Skeletal muscle tissue (tissue), 4 donors: ENCODE measurements around the gene EMID1. TPM values are rescaled to one million over a fixed set of nuclear protein-coding genes. Genes with fewer than 3 reads are reported as not detected.

ENCODE experiments used
- H3K27ac ChIP-seq: one replicate; pipeline ENCODE4 v1.7.0; 2013; ENCODE audit warnings: mild to moderate bottlenecking, low read depth, low read length, inconsistent platforms
- H3K27me3 ChIP-seq, 3 donors: one replicate each; pipeline ENCODE4 v1.7.0; 2013; ENCODE audit warnings: low read length in 3 of 3; ENCODE audit not compliant: control insufficient read depth in 3 of 3, insufficient read depth in 3 of 3
- H3K36me3 ChIP-seq, 3 donors: one replicate each; pipeline ENCODE4 v1.7.0; 2013; ENCODE audit warnings: low read length in 3 of 3; ENCODE audit not compliant: control insufficient read depth in 3 of 3, insufficient read depth in 3 of 3
- H3K4me1 ChIP-seq, 3 donors: one replicate each; pipeline ENCODE4 v1.7.0; 2013; ENCODE audit warnings: low read length in 3 of 3, mild to moderate bottlenecking in 3 of 3; ENCODE audit not compliant: control insufficient read depth in 3 of 3, insufficient read depth in 3 of 3
- H3K4me3 ChIP-seq, 3 donors: one replicate each; pipeline ENCODE4 v1.7.0; 2013; ENCODE audit warnings: low read length in 3 of 3
- H3K9ac ChIP-seq, 3 donors: one replicate each; pipeline ENCODE4 v1.7.0; 2013; ENCODE audit warnings: low read length in 3 of 3, mild to moderate bottlenecking in 3 of 3, moderate library complexity in 2 of 3, low read depth in 1 of 3
- H3K9me3 ChIP-seq, 3 donors: one replicate each; pipeline ENCODE4 v1.7.0; 2013; ENCODE audit warnings: low read length in 3 of 3; ENCODE audit not compliant: control insufficient read depth in 3 of 3
- total RNA-seq: library from RNA; depleted of rRNA; stranded (reverse); fragments of >200 nt; gene quantifications from one replicate; pipeline ENCODE4 v1.2.3, GENCODE V29; 2014
- donor health status: Osteomylitis.

Gene EMID1
- total RNA-seq, 1 donor from 2014 or later = 6.3 TPM

- Histone ChIP-seq H3K4me1 (no peaks in the 10 kb centered on the region), H3K36me3 (no peaks in the 10 kb centered on the region), H3K9me3 (no peaks in the 10 kb centered on the region), H3K27me3 (no peaks in the 10 kb centered on the region), H3K27ac (no peak overlapping the region), H3K9ac (no peak overlapping the region), H3K4me3 (no peak overlapping the region)
These were observed 34.0 kb upstream of the EMID1 start for GRCh38 chr22:29171721-29172120.

DNA sequence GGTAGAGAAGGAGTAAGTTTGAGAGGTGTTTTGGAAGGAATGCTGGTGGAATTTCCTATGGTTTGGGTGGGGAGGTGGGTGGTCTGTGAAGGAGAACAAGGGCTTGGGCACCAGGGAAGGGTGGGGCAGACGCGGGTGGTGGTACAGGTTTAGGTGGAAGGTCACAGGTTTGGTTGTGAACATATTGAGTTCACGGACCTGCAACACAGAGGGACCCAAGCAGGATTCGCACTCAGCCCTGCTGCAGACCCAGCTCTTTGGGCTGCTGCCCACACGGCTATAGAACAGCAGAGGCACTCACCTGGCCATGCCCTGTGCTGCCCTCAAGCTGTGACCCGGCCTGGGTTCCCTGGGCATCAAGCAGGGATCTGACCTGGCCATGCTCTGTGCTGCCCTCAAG, 33.5 kb upstream of the EMID1 start:
- Histone ChIP-seq H3K4me3 (no peak overlapping the region), H3K9ac (no peak overlapping the region), H3K27me3 (no peaks in the 10 kb centered on the region), H3K4me1 (no peaks in the 10 kb centered on the region), H3K36me3 (no peaks in the 10 kb centered on the region), H3K9me3 (no peaks in the 10 kb centered on the region), H3K27ac (no peak overlapping the region)

GRCh38 chr22:29175312-29175835, 30.3 kb upstream of the EMID1 start:
- H3K36me3 ChIP-seq = no peaks in the 10 kb centered on the region
- no peaks in the 10 kb centered on the region for H3K27me3 ChIP-seq
- no peaks in the 10 kb centered on the region for H3K9me3 ChIP-seq
- H3K27ac ChIP-seq = no peak overlapping the region
- no peaks in the 10 kb centered on the region for H3K4me1 ChIP-seq
- no peak overlapping the region for H3K9ac ChIP-seq
- no peak overlapping the region for H3K4me3 ChIP-seq

DNA sequence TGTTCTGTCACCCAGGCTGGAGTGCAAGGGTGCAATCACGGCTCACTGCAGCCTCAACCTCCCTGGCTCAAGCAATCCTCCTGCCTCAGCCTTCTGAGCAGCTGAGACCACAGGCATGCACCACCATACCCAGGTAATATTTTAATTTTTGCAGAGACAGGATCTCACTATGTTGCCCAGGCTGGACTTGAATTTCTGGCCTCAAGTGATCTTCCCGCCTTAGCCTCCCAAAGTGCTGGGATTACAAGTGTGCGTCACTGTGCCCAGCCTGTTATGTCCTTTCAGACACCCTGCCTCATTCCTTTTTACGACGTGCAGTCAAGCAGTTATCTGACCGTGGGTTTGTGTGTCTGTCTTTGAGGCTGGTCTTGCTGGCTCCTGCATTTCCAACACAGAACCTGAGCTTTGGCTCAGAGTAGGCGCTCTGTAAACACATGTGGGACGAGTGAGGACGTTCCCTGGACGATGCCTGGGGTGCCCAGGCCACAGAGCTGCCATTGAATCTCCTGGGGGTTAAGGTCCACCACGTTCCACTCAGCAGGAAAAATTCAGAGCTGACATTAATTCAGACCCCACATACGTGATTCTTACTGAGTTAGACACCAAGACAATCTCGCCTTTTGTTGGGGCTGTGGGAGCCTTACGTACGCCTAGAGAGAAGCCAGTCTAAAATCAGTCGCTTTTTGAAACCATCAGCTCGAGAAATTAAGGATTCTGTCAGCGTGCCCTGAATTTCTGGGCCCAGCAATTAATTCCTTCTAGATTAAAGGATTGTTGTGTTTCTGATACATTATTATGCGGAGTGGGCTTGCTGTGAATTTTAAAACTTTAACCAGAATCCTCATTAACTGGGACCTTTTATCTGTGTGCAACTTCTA, 21.5 kb upstream of the EMID1 start:
- Histone ChIP-seq H3K27ac (no peak overlapping the region), H3K36me3 (no peaks in the 10 kb centered on the region), H3K9ac (no peak overlapping the region), H3K9me3 (no peaks in the 10 kb centered on the region), H3K4me3 (no peak overlapping the region), H3K27me3 (no peaks in the 10 kb centered on the region), H3K4me1 (peaks cover 0 to 2% (median 0%) of the 10 kb centered on the region in 3 donors)

DNA sequence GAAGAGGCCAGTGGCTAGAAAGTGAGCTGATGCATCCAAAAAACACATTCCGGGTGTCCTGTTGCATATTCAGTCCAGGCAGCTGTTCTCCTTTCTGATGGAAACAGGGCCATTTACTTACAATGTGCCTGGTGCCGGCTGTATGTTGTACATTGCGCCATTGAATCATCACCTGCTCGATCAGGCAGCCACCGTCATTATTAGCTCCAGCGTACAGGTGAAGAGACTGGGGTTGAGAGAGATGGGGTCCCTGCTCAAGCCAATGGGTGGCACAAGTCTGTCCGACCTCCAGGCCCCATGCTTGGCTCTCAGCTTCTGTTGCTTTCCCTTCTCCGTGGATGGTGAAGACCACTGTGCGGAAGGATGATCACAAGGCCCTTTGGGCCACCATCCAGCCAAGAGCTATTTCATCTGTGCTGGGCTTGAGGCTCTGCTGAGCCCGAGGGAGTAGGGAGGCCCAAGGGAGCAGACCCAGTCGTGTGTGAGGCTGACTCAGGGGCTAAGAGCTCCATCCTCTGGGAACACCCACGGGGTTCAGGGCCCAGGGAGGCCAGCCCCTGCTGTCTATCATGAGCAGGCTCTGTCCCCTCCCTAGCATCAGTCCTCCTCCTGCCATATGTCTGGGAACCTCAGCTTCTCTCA, 20.7 kb upstream of the EMID1 start:
- H3K9ac ChIP-seq = no peak overlapping the region
- H3K4me3 ChIP-seq = no peak overlapping the region

DNA sequence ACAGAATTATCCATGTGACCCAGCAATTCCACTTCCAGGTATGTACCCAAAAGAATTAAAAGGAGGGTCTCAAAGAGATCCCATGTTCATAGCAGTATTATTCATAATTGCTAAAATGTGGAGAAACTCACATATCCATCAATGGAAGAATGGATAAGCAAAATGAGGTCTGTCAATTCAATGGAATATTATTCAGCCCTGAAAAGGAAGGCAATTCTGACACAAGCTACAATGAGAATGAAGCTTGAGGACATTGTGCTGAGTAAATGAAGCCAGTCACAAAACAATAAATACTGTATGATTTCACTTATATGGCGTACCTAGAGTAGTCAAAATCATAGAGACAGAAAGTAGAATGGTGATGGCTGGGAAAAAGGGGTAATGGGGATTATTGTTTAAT, 19.4 kb upstream of the EMID1 start:
- Histone ChIP-seq H3K4me1 (peaks cover 0 to 2% (median 0%) of the 10 kb centered on the region in 3 donors), H3K27me3 (no peaks in the 10 kb centered on the region), H3K36me3 (no peaks in the 10 kb centered on the region), H3K9me3 (no peaks in the 10 kb centered on the region), H3K4me3 (no peak overlapping the region), H3K27ac (no peak overlapping the region), H3K9ac (no peak overlapping the region)

More for the DNA sequence above, 20.7 kb upstream of the EMID1 start:
- H3K27ac ChIP-seq = no peak overlapping the region
- H3K36me3 ChIP-seq = no peaks in the 10 kb centered on the region
- no peaks in the 10 kb centered on the region for H3K9me3 ChIP-seq
- H3K27me3 ChIP-seq = no peaks in the 10 kb centered on the region
- H3K4me1 ChIP-seq = peaks cover 0 to 2% (median 0%) of the 10 kb centered on the region in 3 donors

GRCh38 chr22:29187831-29188230, 17.9 kb upstream of the EMID1 start:
- Histone ChIP-seq H3K36me3 (no peaks in the 10 kb centered on the region), H3K4me3 (no peak overlapping the region), H3K4me1 (peaks cover 0 to 2% (median 0%) of the 10 kb centered on the region in 3 donors), H3K9me3 (no peaks in the 10 kb centered on the region), H3K9ac (no peak overlapping the region), H3K27ac (no peak overlapping the region), H3K27me3 (no peaks in the 10 kb centered on the region)

DNA sequence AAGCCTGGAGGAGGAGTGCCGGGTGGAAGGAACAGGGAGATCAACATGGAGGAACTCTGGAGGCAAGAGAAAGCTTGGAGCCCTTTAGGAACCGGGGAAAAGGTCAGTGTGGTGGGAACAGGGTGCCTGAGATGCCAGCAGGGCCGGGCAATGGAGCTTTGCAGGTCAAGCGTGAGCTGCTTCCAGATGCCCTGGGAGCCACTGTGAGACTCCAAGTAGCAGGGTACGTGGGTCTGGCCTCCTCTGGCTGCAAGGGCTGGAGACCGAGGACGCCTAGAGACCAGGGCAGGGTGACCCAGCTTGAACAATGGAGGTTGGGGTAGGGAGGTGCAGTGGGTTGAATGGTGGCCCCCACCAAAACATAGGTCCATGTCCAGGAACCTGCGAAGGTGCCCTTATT, 15.6 kb upstream of the EMID1 start:
- no peak overlapping the region for H3K9ac ChIP-seq
- H3K4me1 ChIP-seq = no peaks in the 10 kb centered on the region
- no peak overlapping the region for H3K4me3 ChIP-seq
- H3K36me3 ChIP-seq = no peaks in the 10 kb centered on the region
- H3K27me3 ChIP-seq = no peaks in the 10 kb centered on the region
- no peak overlapping the region for H3K27ac ChIP-seq
- H3K9me3 ChIP-seq = no peaks in the 10 kb centered on the region

DNA sequence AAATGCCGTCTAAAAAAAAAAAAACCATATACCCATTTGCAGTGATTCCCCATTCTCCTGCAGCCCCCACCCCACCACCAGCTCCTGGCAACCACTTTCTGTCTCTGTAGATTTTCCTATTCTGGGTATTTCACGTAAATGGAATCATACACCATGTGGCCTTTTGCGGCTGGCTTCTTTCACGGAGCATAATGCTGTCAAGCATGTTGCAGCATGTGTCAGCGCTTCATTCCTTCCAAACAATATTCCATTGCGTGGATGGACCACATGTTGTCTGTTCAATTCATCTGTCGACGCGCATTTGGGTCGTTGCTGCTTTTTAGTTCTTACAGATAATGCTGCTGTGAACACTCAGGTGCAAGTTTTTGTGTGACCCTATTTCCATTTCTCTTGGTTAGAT, 14.8 kb upstream of the EMID1 start:
- Histone ChIP-seq H3K9me3 (no peaks in the 10 kb centered on the region), H3K27ac (no peak overlapping the region), H3K9ac (no peak overlapping the region), H3K36me3 (no peaks in the 10 kb centered on the region), H3K27me3 (peaks cover 0 to 3% (median 0%) of the 10 kb centered on the region in 3 donors), H3K4me3 (no peak overlapping the region), H3K4me1 (no peaks in the 10 kb centered on the region)

DNA sequence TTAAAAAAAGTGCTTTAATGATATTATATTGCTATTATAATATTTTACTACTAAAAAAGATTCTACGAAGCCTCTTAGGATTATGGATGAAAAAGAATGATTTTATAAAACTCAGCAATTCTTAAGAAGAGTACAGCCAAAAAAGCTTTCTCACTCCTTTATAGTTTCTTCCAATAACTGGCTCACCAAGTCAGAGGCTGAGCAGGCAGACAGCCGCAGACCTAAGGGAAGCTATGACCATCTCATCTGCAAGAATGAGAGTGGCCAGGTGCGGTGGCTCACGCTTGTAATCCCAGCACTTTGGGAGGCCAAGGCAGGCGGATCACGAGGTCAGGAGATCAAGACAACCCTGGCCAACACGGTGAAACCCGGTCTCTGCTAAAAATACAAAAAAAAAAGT, 12.7 kb upstream of the EMID1 start:
- Histone ChIP-seq H3K27ac (no peak overlapping the region), H3K27me3 (peaks cover 0 to 3% (median 0%) of the 10 kb centered on the region in 3 donors), H3K9ac (no peak overlapping the region), H3K4me3 (no peak overlapping the region), H3K4me1 (no peaks in the 10 kb centered on the region), H3K36me3 (no peaks in the 10 kb centered on the region), H3K9me3 (no peaks in the 10 kb centered on the region)
